ENCODE data around the gene SPPL3.
"Not testable (repeated sequence)": the region's sequence is repeated elsewhere in the genome, so short reads cannot be mapped to it uniquely, and the experiment has no call there.

The SPPL3 gene, protein sequence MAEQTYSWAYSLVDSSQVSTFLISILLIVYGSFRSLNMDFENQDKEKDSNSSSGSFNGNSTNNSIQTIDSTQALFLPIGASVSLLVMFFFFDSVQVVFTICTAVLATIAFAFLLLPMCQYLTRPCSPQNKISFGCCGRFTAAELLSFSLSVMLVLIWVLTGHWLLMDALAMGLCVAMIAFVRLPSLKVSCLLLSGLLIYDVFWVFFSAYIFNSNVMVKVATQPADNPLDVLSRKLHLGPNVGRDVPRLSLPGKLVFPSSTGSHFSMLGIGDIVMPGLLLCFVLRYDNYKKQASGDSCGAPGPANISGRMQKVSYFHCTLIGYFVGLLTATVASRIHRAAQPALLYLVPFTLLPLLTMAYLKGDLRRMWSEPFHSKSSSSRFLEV

DNA sequence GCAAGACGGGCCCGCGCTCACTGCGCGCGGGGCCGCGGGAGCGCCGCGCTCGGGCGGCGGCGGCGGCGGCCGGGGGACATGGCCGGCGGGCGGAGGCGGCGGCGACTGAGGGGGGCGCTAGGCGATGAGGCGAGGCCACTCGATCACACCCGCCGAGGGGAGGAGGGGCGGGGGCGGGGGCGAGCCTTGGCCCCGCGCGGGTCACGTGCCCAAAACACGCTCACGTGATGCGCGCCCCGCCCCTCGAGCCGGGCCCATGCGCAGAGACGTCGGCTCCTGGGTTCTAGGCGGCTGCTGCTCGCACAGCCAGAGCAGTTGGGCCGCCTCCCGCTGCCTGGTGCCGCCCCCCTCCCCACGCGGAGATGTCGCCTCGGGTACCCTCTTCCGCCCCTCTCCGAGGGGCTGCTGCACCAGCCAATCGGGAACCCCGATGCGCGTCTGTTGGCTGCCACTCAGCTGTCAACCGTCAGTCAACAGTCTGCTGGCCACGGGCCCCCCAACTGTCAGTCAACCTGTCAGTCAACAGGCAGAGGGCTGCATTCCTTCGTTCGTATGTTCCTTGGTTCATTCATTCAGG is at the start of gene SPPL3:
Gene SPPL3, minus strand, starts transcription at position 162 of the 577 bp plus-strand sequence. CDS start 491 bp downstream, outside the sequence.
- FAIRE-seq: no peak

DNA sequence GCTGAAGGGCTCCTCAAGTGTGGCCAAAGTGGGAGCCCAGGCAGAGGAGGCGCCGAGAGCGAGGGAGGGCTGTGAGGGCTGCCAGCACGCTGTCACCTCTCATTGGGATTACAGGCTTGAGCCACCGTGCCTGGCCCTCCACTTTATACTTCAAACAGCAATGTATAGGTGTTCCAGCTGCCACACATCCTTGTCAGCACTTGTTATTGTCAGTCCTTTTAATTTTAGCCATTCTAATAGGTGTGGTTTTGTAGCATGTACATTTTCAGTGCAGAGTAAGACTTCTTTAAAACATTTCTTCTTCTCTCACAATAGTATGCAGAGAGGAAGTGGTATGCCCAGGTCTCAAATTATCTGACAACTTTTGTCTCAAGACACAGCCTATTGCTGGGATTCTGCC is 46.6 kb upstream of the SPPL3 start:
- FAIRE-seq: no peak

DNA sequence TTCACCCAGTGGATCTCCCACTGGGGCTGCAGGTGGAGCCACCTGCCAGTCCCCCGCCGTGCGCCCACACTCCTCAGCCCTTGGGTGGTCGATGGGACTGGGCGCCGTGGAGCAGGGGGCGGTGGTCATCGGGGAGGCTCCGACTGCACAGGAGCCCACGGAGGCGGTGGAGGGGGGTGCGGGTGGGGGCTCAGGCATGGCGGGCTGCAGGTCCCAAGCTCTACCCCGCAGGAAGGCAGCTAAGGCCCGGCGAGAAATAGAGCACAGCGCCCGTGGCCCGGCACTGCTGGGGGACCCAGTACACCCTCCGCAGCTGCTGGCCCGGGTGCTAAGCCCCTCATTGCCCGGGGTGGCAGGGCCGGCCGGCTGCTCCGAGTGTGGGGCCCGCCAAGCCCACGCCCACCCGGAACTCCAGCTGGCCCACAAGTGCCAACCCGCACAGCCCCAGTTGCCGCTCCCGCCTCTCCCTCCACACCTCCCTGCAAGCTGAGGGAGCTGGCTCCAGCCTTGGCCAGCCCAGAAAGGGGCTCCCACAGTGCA is 46.2 kb upstream of the SPPL3 start:
- not testable (repeated sequence) for FAIRE-seq

DNA sequence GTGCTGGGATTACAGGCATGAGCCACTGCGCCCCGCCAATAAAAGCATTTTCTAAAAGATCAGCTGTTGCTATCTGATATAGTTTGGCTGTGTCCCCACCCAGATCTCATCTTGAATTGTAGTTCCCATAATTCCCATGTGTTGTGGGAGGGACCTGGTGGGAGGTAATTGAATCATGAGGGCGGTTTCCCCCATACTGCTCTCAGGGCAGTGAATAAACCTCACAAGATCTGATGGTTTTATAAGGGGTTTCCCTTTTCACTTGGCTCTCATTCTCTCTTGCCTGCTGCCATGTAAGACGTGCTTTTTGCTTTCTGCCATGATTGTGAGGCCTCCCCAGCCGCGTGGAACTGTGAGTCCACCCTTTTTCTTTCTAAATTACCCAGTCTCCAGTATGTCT is 41.4 kb upstream of the SPPL3 start:
- not testable (repeated sequence) for FAIRE-seq

DNA sequence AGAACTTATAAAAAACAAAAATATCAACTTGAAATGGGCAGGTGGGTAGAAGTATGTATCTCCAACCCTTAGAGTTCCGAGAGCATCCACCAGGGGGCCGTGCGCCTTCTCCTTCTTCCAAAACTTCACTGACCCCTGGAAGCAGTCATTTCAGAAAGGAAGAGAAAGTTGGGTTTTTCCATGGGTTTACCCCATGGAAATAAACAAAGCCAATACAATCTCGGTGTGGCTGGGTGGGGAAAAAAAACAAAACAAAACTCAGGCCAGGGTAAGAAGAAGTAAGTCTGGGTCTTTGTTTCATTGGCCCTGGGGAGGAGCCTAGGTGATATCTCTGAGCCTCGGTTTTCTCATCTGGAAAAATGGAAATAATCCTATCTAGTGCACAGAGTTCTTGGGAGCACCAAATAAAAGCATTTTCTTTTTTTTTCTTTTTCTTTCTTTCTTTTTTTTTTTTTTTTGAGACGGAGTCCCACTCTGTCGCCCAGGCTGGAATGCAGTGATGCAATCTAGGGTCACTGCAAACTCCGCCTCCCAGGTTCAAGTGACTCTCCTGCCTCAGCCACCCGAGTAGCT is 40.6 kb upstream of the SPPL3 start:
- FAIRE-seq: peak; percentile 87

DNA sequence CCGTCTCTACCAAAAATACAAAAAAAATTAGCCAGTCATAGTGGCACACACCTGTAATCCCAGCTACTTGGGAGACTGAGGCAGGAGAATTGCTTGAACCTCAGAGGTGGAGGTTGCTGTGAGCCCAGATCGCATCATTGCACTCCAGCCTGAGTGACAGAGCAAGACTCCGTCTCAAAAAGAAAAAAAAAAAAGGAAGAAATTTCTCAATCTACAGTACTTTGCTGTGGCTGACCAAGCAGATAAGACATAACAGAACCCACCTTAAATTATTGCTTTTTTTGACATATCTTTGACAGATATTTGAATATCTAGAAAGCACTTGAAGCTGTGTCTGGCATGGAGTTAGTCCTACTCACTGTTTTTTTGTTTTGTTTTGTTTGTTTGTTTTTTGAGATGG is 39.3 kb upstream of the SPPL3 start:
- no peak for FAIRE-seq

DNA sequence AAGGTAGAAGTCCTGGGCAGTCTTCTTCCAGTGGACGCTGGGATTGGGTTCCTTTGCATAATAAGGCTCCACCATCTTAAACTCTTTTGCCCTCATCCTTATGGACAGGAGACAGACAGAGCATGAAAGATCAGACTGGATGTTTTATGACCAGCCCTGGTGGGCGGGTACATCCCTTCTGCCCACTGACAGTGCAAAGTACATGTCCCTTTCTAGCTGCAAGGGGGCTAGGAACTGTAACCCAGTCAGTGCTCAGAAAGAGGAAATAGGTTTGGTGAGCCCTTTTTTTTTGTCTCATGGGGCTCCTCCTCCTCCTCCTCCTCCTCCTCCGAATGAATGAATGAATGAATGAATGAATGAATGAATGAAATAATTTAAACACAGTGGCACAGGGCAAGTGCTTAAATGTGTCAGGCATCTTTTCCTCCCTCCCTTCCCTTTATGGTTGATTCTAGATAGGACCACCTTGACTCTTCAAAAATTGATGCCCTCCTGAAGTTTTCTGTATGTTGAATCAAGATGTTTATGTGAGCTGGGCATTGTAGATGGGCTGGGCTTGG is 37.8 kb upstream of the SPPL3 start:
- FAIRE-seq: no peak

DNA sequence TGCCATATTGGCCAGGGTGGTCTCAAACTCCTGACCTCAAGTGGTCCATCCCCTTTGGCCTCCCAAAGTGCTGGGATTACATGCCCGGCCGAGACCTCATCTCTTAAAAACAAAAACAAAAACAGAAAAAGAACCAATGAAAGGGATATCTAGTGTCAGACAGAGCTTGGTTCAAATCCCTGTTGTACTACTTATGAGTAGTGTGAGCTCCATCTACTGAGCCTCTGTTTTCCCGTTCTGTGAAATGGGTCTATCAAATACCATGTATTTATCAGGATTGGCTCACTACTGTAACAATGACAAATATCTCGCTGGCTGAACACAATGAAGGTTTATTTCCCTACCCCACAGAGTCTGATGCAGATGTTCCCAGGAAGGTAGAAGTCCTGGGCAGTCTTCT is 37.3 kb upstream of the SPPL3 start:
- FAIRE-seq: no peak

DNA sequence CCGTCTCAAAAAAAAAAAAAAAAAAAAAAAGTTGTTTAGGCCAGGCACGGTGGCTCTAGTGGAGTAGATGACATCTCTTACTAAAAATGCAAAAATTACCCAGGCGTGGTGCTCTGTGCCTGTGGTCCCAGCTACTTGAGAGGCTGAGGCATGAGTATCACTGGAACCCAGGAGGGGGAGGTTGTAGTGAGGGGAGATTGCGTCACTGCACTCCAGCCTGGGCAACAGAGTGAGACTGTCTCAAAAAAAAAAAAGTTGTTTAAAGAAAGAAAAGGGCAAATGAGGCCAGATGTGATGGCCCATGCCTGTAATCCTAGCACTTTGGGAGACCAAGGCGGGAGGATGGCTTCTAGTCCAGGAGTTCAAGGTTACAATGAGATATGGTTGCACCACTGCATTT is 36.6 kb upstream of the SPPL3 start:
- FAIRE-seq: no peak

DNA sequence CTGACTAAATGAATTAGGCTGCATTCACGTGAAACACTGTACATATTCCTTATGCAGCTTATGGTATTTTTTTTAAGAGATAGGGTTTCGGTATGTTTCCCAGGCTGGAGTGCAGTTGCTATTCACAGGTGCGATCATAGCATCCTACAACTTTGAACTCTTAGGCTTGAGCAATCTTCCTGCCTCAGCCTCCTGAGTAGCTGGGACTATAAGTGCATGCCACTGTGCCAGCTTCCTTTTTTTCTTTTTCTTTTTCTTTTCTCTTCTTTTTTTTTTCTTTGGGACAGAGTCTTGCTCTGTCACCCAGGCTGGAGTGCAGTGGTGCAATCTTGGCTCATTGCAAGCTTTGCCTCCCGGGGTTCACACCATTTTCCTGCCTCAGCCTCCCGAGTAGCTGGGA is 35.8 kb upstream of the SPPL3 start:
- FAIRE-seq: no peak

DNA sequence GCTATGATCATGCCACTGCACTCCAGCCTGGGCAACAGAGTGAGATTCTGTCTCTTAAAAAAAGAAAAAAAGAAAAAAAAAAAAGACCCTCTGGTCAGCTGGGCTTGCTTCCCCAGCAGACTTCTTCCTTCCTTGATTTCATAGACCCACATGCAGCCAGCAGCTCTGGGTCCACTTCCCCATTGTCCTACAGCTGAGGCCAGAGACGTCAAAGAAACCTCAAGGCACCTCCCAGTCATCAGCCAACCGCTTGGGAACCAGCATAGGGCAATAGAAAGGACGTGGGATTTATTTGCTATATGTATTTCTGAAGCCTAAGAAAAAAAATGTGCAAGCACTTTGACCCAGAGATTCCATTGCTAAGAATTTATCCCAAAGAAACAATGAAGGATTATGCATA is 35.4 kb upstream of the SPPL3 start:
- no peak for FAIRE-seq

DNA sequence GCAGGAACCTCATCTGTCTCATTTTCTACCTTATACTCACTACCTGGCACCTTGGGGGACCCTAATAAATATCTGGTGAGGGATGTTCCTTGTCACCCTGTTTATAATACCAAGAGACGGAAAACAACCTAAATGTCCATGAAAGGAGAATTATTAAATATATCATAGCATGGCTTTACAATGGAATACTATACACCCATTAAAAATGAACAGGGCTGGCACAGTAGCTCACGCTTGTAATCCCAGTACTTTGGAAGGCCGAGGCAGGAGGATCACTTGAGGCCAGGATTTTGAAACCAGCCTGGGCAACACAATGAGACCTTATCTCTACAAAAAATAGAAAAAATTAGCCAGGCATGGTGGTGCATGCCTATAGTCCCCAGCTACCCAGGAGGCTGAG is 34.3 kb upstream of the SPPL3 start:
- no peak for FAIRE-seq

DNA sequence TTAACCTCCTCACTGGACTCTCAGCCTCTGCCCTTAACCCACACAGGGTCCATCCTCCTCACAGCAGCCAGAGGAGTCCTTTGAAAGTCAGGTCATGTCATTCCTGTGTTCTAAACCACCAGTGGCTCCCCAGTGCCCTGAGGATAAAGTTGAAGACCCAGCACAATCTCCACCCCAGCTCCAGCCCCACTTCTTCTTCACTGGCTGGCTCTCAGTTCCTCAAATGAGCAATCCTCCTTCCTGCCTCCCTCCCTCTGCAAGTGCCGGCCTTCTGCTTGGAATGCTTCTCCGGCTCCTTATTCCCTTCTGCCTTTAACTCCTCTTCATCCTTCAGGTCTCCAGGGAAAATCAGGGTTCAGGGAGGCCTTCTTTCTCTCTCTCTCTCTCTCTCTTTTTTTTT is 32.0 kb upstream of the SPPL3 start:
- FAIRE-seq: no peak

DNA sequence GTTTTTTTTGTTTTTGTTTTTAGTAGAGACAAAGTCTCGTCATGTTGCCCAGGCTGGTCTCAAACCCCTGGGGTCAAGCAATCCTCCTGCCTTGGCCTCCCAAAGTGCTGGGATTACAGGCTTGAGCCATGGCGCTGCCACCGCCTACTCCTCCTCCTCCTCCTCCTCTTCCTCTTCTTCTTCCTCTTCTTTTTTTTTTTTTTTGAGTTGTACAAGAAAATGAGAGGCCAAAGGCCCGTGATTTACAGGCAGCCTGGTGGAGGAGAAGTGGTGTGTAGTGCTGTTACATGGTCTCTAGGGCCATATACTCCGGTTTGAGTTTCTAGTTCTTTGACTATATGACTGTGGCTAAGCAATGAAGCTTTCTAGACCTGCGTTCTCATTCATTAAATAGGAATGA is 29.6 kb upstream of the SPPL3 start:
- FAIRE-seq: no peak

DNA sequence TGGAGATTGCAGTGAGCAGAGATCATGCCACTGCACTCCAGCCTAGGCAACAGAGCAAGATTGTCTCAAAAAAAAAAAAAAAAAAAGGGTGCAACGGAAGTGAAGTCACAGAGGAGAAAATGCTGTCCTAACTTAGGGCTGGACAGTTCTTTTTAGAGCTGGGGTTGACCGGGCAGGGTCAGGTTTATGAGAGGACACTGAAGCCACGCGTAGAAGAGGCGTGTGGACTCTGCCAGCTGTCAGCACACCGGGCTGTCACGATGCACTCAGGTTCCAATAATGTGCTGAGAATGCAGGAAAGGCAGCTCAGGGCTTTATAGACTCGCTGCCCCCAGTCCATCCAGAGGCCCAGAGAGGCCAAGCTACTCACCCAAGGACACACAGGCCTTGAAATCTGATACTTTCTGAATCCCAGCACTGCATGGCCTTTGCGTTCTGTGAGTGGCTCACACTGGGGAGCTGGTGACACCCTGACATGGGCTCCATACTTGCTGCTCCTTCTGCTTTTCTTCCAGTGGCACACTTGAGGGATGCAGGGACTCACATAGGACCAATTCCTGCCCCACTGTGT is 28.9 kb upstream of the SPPL3 start:
- FAIRE-seq: no peak

DNA sequence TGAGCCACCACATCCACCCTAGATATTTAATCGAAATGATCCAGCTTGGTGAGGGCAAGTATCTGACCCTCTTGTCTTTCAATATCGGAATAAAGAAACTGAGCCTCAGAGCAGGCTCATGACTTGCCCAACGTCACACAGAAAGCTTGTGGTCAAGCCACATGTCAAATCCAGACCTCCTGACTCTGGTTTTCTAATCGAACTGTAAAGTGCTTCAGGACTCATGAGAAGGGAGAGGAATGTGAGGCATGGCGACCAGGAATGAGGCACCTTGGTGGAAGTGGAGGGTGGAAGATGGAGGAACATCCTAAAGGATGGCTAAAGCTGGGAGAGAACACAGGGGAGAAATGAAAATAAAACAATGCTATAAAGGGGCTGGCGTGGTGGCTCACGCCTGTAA is 27.9 kb upstream of the SPPL3 start:
- no peak for FAIRE-seq

DNA sequence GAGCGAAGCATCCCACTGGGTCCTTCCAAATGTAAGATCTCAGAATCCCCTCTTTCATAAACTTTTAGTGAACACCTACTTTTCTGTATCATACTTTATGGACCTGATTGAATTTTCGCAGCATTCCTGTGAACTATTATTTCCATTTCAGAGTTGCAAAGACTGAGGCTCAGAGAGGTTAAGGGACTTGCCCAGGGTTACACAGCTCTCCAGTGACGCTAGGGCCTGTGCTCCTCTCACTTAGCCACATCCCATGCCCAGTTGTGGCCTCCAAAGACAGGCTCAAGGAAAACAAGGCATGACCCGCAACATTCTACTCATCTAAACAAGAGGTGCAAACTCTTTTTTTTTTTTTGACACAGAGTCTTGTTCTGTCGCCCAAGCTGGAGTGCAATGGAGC is 25.9 kb upstream of the SPPL3 start:
- FAIRE-seq: no peak

DNA sequence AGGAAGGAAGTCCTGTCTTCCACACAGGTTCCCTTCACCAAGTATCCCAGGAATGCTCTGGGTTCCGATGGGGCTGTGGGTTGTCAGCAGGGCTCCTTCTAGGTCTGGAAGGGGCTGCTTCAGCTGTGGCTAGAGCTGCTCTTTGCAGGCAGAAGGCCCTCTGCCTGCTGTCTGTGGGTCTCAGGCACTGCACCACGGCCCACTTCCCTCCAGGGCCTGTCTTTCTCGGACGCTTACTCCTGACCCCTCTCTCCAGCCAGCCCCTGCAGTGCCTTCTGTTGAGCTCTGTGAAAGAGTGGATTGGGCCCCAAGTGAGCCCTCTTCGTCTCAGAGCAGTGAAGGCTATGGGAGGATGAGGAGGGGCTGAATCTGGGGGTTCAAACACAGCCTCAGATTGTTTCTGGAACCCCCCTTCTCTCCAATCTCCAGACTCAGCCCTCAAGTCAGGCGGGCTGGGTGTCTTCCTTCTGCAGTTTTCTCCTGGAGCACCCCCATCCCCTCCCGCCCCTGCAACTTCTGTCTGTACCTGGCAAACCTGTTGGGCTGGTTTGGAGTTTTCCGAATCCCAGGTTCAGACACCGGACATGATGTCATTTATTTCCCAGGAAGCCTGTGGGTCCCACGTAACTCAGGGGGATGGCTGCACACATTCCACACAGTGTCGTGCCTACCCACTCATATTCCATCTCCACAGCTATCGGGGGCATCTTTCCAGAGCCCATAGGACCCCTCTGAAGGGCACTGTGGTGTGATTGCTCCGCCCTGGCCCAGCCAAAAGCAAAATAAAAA is 24.9 kb upstream of the SPPL3 start:
- no peak for FAIRE-seq

DNA sequence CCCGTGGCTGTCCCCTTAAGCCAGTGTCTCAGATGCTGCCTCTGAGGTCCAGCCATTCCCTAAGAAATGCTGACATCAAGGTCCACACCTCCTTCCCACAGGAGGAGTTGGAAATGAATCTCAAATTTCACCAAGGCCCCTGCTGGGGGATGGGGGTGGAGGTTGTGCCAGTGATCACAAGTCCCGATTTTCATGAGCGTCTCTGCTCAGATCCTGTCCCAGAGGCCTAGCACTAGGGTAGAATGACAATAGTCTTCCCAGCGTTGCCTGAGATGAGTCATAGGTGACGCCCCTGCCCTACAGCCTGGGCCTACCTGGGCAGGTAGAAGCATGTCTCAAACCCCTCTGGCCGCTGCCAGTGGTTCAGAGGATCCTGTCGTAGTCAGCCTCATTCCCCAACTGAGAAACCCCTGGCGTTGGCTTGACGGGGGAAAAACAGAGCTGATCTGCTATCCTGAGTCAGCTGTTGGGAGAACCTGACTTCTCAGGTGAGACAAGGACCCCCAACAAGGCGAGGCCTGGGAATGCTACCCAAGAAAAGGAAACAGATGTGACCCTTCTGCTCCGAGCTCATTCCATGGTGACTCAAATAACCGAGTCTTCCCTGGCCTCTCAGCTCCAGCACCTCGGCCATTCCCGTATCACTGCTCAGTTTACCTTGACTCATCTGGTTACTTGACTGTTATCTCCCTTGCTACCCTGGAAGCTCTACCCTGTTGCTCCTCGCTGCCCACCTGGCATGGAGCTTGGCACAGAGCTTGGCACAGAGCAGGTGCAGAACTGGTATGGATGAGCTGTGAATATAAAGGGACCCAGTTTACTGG is 21.8 kb upstream of the SPPL3 start:
- no peak for FAIRE-seq

DNA sequence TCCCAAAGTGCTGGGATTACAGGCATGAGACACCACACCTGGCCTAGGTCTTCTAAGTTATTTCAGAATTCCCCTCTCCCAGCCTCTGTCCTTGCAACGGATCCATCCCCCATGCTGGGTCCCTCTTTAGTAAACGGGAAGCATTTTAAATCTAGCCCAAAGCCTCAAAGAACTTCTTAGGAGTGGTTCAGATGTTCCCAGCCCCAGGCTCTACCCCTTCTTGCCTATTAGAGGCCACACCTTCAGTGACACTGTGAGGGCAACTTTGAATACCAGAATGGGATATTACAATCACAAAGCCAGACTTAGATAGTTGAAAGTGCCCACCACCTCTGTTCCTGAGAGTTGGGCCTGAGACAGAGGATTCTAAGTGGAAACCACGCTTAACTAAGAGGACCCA is 18.1 kb upstream of the SPPL3 start:
- FAIRE-seq: no peak

DNA sequence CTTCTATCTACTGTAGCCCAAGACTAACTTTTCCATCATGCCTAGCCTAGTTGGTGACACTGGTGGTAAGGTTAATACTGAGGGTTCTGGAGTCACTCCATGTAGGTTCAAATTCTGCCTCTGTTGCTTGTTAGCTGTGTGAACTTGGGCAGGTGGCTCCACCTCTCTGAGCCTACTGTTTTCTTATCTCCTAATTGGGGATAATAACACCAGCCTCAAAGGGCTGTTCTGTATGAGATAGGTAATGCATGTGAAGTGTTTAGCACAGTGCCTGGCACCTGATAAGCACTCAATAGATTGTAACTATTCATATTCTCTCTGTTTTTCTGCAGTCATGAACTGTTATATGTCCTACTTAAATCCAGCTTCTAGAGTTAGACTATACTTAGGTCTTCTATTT is 17.5 kb upstream of the SPPL3 start:
- no peak for FAIRE-seq

DNA sequence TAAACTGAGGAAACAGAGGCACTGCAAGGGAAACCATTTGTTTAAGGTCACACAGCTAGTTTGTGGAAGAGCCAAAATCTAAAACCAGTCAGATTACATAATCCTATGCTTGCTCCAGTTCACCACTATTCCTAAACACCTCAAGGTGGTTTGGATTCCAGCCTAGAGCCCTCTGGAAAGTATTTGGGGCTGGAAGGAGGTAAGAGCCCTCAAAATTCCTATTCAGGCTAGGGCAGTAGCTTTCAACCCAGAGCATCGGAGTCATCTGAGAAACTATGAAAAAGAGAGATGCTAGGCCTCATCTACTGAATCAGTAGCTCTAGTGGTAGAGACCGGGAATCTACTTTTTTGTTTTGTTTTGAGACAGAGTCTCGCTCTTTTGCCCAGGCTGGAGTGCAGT is 16.0 kb upstream of the SPPL3 start:
- no peak for FAIRE-seq
